Measurements from ENCODE around the gene PPP2R3B.
"Not testable (repeated sequence)": the region's sequence is repeated elsewhere in the genome, so short reads cannot be mapped to it uniquely, and the experiment has no call there.

Gene PPP2R3B

GRCh38 chrX:386768-387575 lies at the start of gene PPP2R3B:
PPP2R3B (minus strand) TSS chrX:386907; CDS start chrX:386691, 216 bp downstream.
- DNase-seq (ENCODE audit: low read depth) = peak; percentile 97

GRCh38 chrX:435536-436122 lies 48.9 kb upstream of the PPP2R3B start:
- no peak for DNase-seq (ENCODE audit: low read depth)

GRCh38 chrX:434946-435345 lies 48.2 kb upstream of the PPP2R3B start:
- DNase-seq (ENCODE audit: low read depth) = no peak

GRCh38 chrX:433771-434170 lies 47.1 kb upstream of the PPP2R3B start:
- DNase-seq (ENCODE audit: low read depth) = no peak

GRCh38 chrX:432666-433065 lies 46.0 kb upstream of the PPP2R3B start:
- DNase-seq (ENCODE audit: low read depth) = not testable (repeated sequence)

- no peak for DNase-seq (ENCODE audit: low read depth)
Observed at GRCh38 chrX:431492-432111, 44.9 kb upstream of the PPP2R3B start.

- no peak for DNase-seq (ENCODE audit: low read depth)
Observed at GRCh38 chrX:431056-431455, 44.3 kb upstream of the PPP2R3B start.

- DNase-seq (ENCODE audit: low read depth) = no peak
Observed at GRCh38 chrX:429266-429825, 42.6 kb upstream of the PPP2R3B start.

GRCh38 chrX:427812-428725 lies 41.4 kb upstream of the PPP2R3B start:
- DNase-seq (ENCODE audit: low read depth) = no peak

- no peak for DNase-seq (ENCODE audit: low read depth)
Observed at GRCh38 chrX:426881-427280, 40.2 kb upstream of the PPP2R3B start.

GRCh38 chrX:425056-425455 lies 38.3 kb upstream of the PPP2R3B start:
- no peak for DNase-seq (ENCODE audit: low read depth)

- no peak for DNase-seq (ENCODE audit: low read depth)
Observed at GRCh38 chrX:421646-422391, 35.1 kb upstream of the PPP2R3B start.

- no peak for DNase-seq (ENCODE audit: low read depth)
Observed at GRCh38 chrX:420496-421223, 34.0 kb upstream of the PPP2R3B start.

GRCh38 chrX:418927-419729 lies 32.4 kb upstream of the PPP2R3B start:
- DNase-seq (ENCODE audit: low read depth) = no peak

- not testable (repeated sequence) for DNase-seq (ENCODE audit: low read depth)
Observed at GRCh38 chrX:415498-415897, 28.8 kb upstream of the PPP2R3B start.

- no peak for DNase-seq (ENCODE audit: low read depth)
Observed at GRCh38 chrX:413322-414201, 26.9 kb upstream of the PPP2R3B start.

GRCh38 chrX:410296-410695 lies 23.6 kb upstream of the PPP2R3B start:
- no peak for DNase-seq (ENCODE audit: low read depth)

GRCh38 chrX:405149-405548 lies 18.4 kb upstream of the PPP2R3B start:
- no peak for DNase-seq (ENCODE audit: low read depth)

GRCh38 chrX:404656-405055 lies 17.9 kb upstream of the PPP2R3B start:
- no peak for DNase-seq (ENCODE audit: low read depth)

All from activated gamma-delta T cell treated with anti-CD3 and anti-CD28 coated beads, Interleukin-2, amount 50 U/mL, for 16 hours (primary cell).